Endothelial cell of umbilical vein (primary cell): ENCODE results near the gene TYW1. TPM values are rescaled to one million over a fixed set of nuclear protein-coding genes. Genes with fewer than 3 reads are reported as not detected.
"Not testable (repeated sequence)": the region's sequence is repeated elsewhere in the genome, so short reads cannot be mapped to it uniquely, and the experiment has no call there.

ENCODE experiments used
- BruUV-seq: library from RNA; stranded (reverse); fragments of 400-500 nt; replicated peaks from 2 replicates; lab custom pipeline; 2021; lab: Mats Ljungman, UMichigan
- CTCF ChIA-PET: fragments of 300-600, 350-600 bp; sonication (Branson Sonifier 250); formaldehyde crosslinking; loops from one replicate; lab custom pipeline; 2021; ENCODE audit warnings: antibody characterized with exemption, inconsistent platforms; lab: Charles Lee
- POLR2A ChIA-PET: fragments of 300-600, 350-600 bp; sonication (Branson Sonifier 250); formaldehyde crosslinking; loops from one replicate; lab custom pipeline; 2021; ENCODE audit warnings: antibody characterized with exemption, inconsistent platforms; lab: Charles Lee
- DNase-seq: peaks from one replicate; pipeline ENCODE4 v3.0.0-alpha.2; 2011; ENCODE audit warnings: low read depth, low spot score
- FAIRE-seq: peaks from 2 replicates; lab custom pipeline; 2011; peaks lifted over from hg19 to GRCh38; lab: Jason Lieb, UNC
- H2AFZ ChIP-seq: 2 replicates; pipeline ENCODE4 v1.6.0; 2012; ENCODE audit warnings: low read depth, low read length, control low read depth, inconsistent platforms
- H3K27ac ChIP-seq: 2 replicates; pipeline ENCODE4 v1.5.1; 2011; ENCODE audit warnings: low read depth, mild to moderate bottlenecking, control low read depth, low read length, moderate library complexity; ENCODE audit not compliant: insufficient read depth
- H3K27me3 ChIP-seq, 2 experiments: 2 replicates each; pipeline versions ENCODE4 v1.6.0 to v1.6.1; 2011; ENCODE audit warnings: low read length in 2 of 2, mixed read lengths in 1 of 2; ENCODE audit not compliant: control insufficient read depth in 2 of 2, insufficient read depth in 2 of 2
- H3K36me3 ChIP-seq, 2 experiments: 2 replicates in 1 of 2; 3 replicates in 1 of 2; pipeline ENCODE4 v1.5.1; 2011; ENCODE audit warnings: low read length in 2 of 2, mild to moderate bottlenecking in 1 of 2, moderate library complexity in 1 of 2; ENCODE audit not compliant: control insufficient read depth in 2 of 2, insufficient read depth in 2 of 2; ENCODE audit errors: extremely low read depth in 1 of 2
- H3K4me1 ChIP-seq: 3 replicates; pipeline ENCODE4 v1.5.1; 2011; ENCODE audit warnings: mild to moderate bottlenecking, low read length; ENCODE audit not compliant: control insufficient read depth, insufficient read depth; ENCODE audit errors: extremely low read depth
- H3K4me2 ChIP-seq: 2 replicates; pipeline ENCODE4 v1.6.1; 2011; ENCODE audit warnings: low read length, control low read depth, mixed read lengths; ENCODE audit not compliant: insufficient read depth
- H3K4me3 ChIP-seq, 3 experiments: fragments of 200-600 bp in 1 of 3; sonication (generic), shearing (Covaris generic) in 1 of 3; replicated peaks in 1 of 3; 2 replicates each; pipeline ENCODE4 v1.5.1; 2011 to 2016; ENCODE audit warnings: control low read depth in 3 of 3, low read length in 3 of 3, mild to moderate bottlenecking in 2 of 3, inconsistent platforms in 1 of 3, low read depth in 1 of 3, moderate library complexity in 1 of 3; ENCODE audit not compliant: insufficient read depth in 1 of 3
- H3K79me2 ChIP-seq: 2 replicates; pipeline ENCODE4 v1.6.0; 2012; ENCODE audit warnings: low read length, inconsistent platforms; ENCODE audit not compliant: control insufficient read depth, insufficient read depth
- H3K9ac ChIP-seq: replicated peaks from 2 replicates; pipeline ENCODE3; 2011; ENCODE audit warnings: low read length, control low read depth; ENCODE audit not compliant: insufficient read depth; ENCODE audit errors: extremely low read depth
- H3K9me1 ChIP-seq: replicated peaks from 3 replicates; pipeline ENCODE4 v1.6.0; 2011; ENCODE audit warnings: mild to moderate bottlenecking, low read length; ENCODE audit not compliant: control insufficient read depth, insufficient read depth; ENCODE audit errors: extremely low read depth
- H3K9me3 ChIP-seq: replicated peaks from 2 replicates; pipeline ENCODE4 v1.5.1; 2012; ENCODE audit warnings: low read length, inconsistent platforms; ENCODE audit not compliant: control insufficient read depth, insufficient read depth
- H4K20me1 ChIP-seq: replicated peaks from 2 replicates; pipeline ENCODE3; 2011; ENCODE audit warnings: mild to moderate bottlenecking, low read length; ENCODE audit not compliant: control insufficient read depth, insufficient read depth; ENCODE audit errors: extremely low read depth
- dilution Hi-C: fragments of 300-500 bp; cut with MboI; formaldehyde crosslinking; loops from one replicate; pipeline ENCODE4 v1.15.0; 2019; ENCODE audit warnings: low sequenced_read_pairs; ENCODE audit not compliant: extremely low pct_ligation_motif_present
- intact Hi-C: fragments of 100-400 bp; cut with micrococcal nuclease; formaldehyde crosslinking; loops from one replicate; pipeline ENCODE4 v1.10.0; 2022
- polyA plus RNA-seq, 4 experiments: library from polyadenylated mRNA; depleted of rRNA in 3 of 4; stranded (reverse) in 3 of 4; unstranded in 1 of 4; fragments of >200 nt; gene quantifications; 2 replicates each; pipeline versions ENCODE4 v1.2.1 to v1.2.3, GENCODE V29; 2011 to 2012; ENCODE audit warnings: missing spikeins in 1 of 4
- total RNA-seq: library from RNA; stranded (reverse); gene quantifications from 2 replicates; pipeline ENCODE4 v1.2.3, GENCODE V29; 2021

The TYW1 gene
- total and polyA plus RNA-seq, 2 donors (not counting 3 experiments of a cell fraction or from before 2014, with no cell fraction given): 7.7 to 15.9 TPM

- H3K27me3 ChIP-seq, H2AFZ ChIP-seq, H3K27ac ChIP-seq, H3K36me3 ChIP-seq, DNase-seq, FAIRE-seq, POLR2A ChIA-PET, dilution Hi-C loops, CTCF ChIA-PET, H3K4me2 ChIP-seq, H4K20me1 ChIP-seq, H3K9ac ChIP-seq, intact Hi-C loops, H3K9me1 ChIP-seq, BruUV-seq, H3K9me3 ChIP-seq, H3K4me3 ChIP-seq, H3K79me2 ChIP-seq, H3K4me1 ChIP-seq: not testable (repeated sequence)
Measured at GRCh38 chr7:67191002-67191720, 194.5 kb downstream of the TYW1 start.

- CTCF ChIA-PET, dilution Hi-C loops: not testable (repeated sequence)
Measured at GRCh38 chr7:67192123-67192702, 195.6 kb downstream of the TYW1 start.

DNA sequence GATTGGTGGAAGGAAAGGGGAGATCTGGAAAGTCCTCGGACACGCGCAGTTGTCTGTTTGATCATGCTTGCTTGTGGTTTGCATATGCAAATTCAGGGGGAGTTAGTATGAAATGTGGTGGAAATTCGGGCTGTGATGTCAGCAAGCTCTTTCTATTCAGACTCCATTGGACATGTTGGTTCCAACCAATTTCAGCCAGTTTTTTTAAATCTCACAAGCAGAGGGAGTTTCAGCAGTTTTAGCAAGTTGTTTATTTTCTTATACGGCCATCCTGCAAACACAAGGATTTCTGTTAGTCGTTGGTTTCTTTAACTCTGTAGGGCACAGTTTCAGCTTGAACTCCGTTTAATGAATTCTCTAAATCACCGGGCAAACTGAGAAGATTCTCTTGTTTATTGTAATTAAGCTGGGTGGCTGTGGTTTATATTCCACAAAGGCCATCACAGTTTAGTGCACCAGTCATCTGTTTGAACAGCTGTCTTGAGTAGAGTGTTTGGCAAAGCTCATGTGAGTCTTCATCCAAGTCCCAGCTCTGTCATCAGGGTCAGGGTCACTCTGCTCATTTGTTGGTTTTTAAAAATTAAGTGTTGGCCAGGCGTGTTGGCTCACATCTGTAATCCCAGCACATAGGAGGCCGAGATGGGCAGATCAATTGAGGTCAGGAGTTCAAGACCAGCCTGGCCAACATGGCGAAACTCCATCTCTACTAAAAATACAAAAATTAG is 196.4 kb downstream of the TYW1 start:
- H3K79me2 ChIP-seq, BruUV-seq, FAIRE-seq, H3K4me1 ChIP-seq, H3K9me1 ChIP-seq, intact Hi-C loops, H3K4me2 ChIP-seq, CTCF ChIA-PET, H3K27me3 ChIP-seq, H3K4me3 ChIP-seq, H3K9me3 ChIP-seq, H4K20me1 ChIP-seq, DNase-seq, H3K9ac ChIP-seq, H3K36me3 ChIP-seq, H2AFZ ChIP-seq, H3K27ac ChIP-seq, dilution Hi-C loops: not testable (repeated sequence)
- POLR2A ChIA-PET: interaction anchor here (0.6 kb wide), 1 partner anchor 98 kb away, joined by 3 read pairs; no protein-coding TSS in a partner anchor

More at GRCh38 chr7:67192123-67192702, 195.6 kb downstream of the TYW1 start:
- H3K4me1 ChIP-seq, H3K27me3 ChIP-seq, BruUV-seq, FAIRE-seq, H3K9me3 ChIP-seq, H3K79me2 ChIP-seq, H3K4me3 ChIP-seq, H3K9ac ChIP-seq, intact Hi-C loops, H3K27ac ChIP-seq, H3K4me2 ChIP-seq, H4K20me1 ChIP-seq, H3K9me1 ChIP-seq, DNase-seq, H3K36me3 ChIP-seq, H2AFZ ChIP-seq: not testable (repeated sequence)
- POLR2A ChIA-PET: interaction anchor here (0.6 kb wide), 1 partner anchor 97 kb away, joined by 3 read pairs; no protein-coding TSS in a partner anchor

GRCh38 chr7:67196176-67196575 is 199.5 kb downstream of the TYW1 start:
- H3K4me3 ChIP-seq, H3K27ac ChIP-seq, CTCF ChIA-PET, POLR2A ChIA-PET, H4K20me1 ChIP-seq, H3K79me2 ChIP-seq, DNase-seq, H3K4me2 ChIP-seq, H2AFZ ChIP-seq, H3K9me1 ChIP-seq, H3K36me3 ChIP-seq, H3K9me3 ChIP-seq, BruUV-seq, dilution Hi-C loops, intact Hi-C loops, FAIRE-seq, H3K9ac ChIP-seq, H3K4me1 ChIP-seq, H3K27me3 ChIP-seq: not testable (repeated sequence)
